GM12892 (cell line): ENCODE results near the gene ARHGEF3.

ENCODE experiments used
- POLR2A ChIP-seq: IDR thresholded peaks from 2 replicates; pipeline ENCODE4 v1.6.1; 2011; ENCODE audit warnings: low read depth, low read length, control low read depth
- POLR2AphosphoS5 ChIP-seq: IDR thresholded peaks from 2 replicates; pipeline ENCODE4 v1.6.1; 2011; ENCODE audit warnings: low read depth, low read length, control low read depth

DNA sequence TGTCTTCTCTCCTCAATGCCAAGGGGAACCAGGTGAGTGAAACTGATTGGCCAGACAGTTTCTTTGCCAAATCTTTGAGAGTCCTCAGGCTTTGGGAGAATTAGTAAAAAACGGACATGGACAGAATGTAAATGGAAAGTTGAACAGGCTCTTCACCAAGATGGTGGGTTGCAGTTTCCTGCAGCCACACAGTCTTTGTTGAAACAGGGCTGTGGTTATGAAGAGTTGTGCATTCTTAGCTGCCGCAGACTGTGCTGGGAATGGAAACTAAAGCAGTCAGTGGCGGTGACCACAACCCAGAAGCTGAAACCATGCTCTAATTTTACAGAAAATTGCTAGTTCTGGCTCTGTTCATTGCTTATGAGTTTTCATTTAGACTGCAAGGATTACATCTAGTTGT lies 76.6 kb downstream of the ARHGEF3 start:
- TF ChIP-seq POLR2AphosphoS5 (no peak), POLR2A (no peak)
